MM.1S (cell line): ENCODE results near the gene ATAD5.
A peak's percentile ranks its signal among the peaks of the same experiment; 100 is the strongest.

Experiments
- DNase-seq: peaks from one replicate; pipeline ENCODE4 v3.0.0-alpha.2; 2015
- H2AFZ ChIP-seq: fragments of 300-600 bp; sonication (generic); 2 replicates; pipeline ENCODE4 v1.6.0; 2016; ENCODE audit warnings: antibody characterized with exemption, low read length
- H3F3A ChIP-seq: fragments of 300-600 bp; sonication (generic); 2 replicates; pipeline ENCODE4 v1.6.1; 2016; ENCODE audit warnings: mild to moderate bottlenecking, antibody characterized with exemption, low read length, moderate library complexity, mixed read lengths; ENCODE audit not compliant: insufficient read depth
- H3K27ac ChIP-seq: fragments of 300-600 bp; sonication (generic); 2 replicates; pipeline ENCODE4 v1.5.1; 2016; ENCODE audit warnings: mild to moderate bottlenecking, low read length
- H3K27me3 ChIP-seq: fragments of 300-600 bp; sonication (generic); replicated peaks from 2 replicates; pipeline ENCODE4 v1.6.0; 2016; ENCODE audit warnings: low read length; ENCODE audit not compliant: insufficient read depth
- H3K36me3 ChIP-seq: fragments of 300-600 bp; sonication (generic); replicated peaks from 2 replicates; pipeline ENCODE4 v1.6.1; 2016; ENCODE audit warnings: mild to moderate bottlenecking, low read length, mixed read lengths; ENCODE audit not compliant: insufficient read depth
- H3K4me1 ChIP-seq: fragments of 300-600 bp; sonication (generic); 2 replicates; pipeline ENCODE4 v1.6.1; 2016; ENCODE audit warnings: low read length, mixed read lengths
- H3K4me2 ChIP-seq: fragments of 300-600 bp; sonication (generic); 2 replicates; pipeline ENCODE4 v1.6.0; 2016; ENCODE audit warnings: low read depth, low read length
- H3K4me3 ChIP-seq: fragments of 300-600 bp; sonication (generic); 2 replicates; pipeline ENCODE4 v1.5.1; 2016; ENCODE audit warnings: low read length, mixed read lengths
- H3K79me2 ChIP-seq: fragments of 300-600 bp; sonication (generic); 2 replicates; pipeline ENCODE4 v1.6.1; 2016; ENCODE audit warnings: mixed run types, low read length, mixed read lengths
- H3K9ac ChIP-seq: fragments of 300-600 bp; sonication (generic); 2 replicates; pipeline ENCODE4 v1.6.1; 2016; ENCODE audit warnings: low read length, mixed read lengths
- H3K9me2 ChIP-seq: fragments of 300-600 bp; sonication (generic); replicated peaks from 2 replicates; pipeline ENCODE4 v1.6.1; 2016; ENCODE audit warnings: mild to moderate bottlenecking, low read length, mixed read lengths; ENCODE audit not compliant: insufficient read depth
- H3K9me3 ChIP-seq: fragments of 300-600 bp; sonication (generic); replicated peaks from 2 replicates; pipeline ENCODE4 v1.6.1; 2016; ENCODE audit warnings: mild to moderate bottlenecking, low read length, mixed read lengths; ENCODE audit not compliant: insufficient read depth
- H4K20me1 ChIP-seq: fragments of 300-600 bp; sonication (generic); 2 replicates; pipeline ENCODE4 v1.6.1; 2016; ENCODE audit warnings: mild to moderate bottlenecking, low read length, moderate library complexity, mixed read lengths; ENCODE audit not compliant: insufficient read depth
- EZH2 ChIP-seq: fragments of 300-600 bp; sonication (generic); optimal IDR thresholded peaks from 2 replicates; pipeline ENCODE3; 2017; ENCODE audit warnings: low read depth, mild to moderate bottlenecking, antibody characterized with exemption, low read length, mixed read lengths
- EZH2phosphoT487 ChIP-seq: fragments of 300-600 bp; sonication (generic); IDR thresholded peaks from 2 replicates; pipeline ENCODE4 v1.6.1; 2018; ENCODE audit warnings: antibody characterized with exemption, low read length
- TF ChIP-seq, protein P1 (sequence below): fragments of 300-600 bp; sonication (generic); IDR thresholded peaks from 2 replicates; pipeline ENCODE4 v1.5.1; 2016; ENCODE audit warnings: antibody characterized with exemption, low read length, mixed read lengths

Gene ATAD5

GRCh38 chr17:30897311-30897710 lies 65.5 kb downstream of the ATAD5 start:
- Histone ChIP-seq H3K27ac (no peak overlapping the region), H3K9me2 (no peaks in the 10 kb centered on the region), H3K4me2 (no peak overlapping the region), H3K9me3 (no peaks in the 10 kb centered on the region), H3K9ac (no peak overlapping the region), H3K4me3 (no peak overlapping the region), H4K20me1 (no peaks in the 10 kb centered on the region; the same call in 1 of the 2 replicates), H2AFZ (no peak overlapping the region), H3K27me3 (no peaks in the 10 kb centered on the region), H3K36me3 (no peaks in the 10 kb centered on the region), H3K79me2 (peaks cover 13% of the 10 kb centered on the region), H3F3A (no peaks in the 10 kb centered on the region; the same call in 1 of the 2 replicates), H3K4me1 (no peaks in the 10 kb centered on the region)
- TF ChIP-seq EZH2 (no peak), EZH2phosphoT487 (no peak)
- TF ChIP-seq, protein P1, sequence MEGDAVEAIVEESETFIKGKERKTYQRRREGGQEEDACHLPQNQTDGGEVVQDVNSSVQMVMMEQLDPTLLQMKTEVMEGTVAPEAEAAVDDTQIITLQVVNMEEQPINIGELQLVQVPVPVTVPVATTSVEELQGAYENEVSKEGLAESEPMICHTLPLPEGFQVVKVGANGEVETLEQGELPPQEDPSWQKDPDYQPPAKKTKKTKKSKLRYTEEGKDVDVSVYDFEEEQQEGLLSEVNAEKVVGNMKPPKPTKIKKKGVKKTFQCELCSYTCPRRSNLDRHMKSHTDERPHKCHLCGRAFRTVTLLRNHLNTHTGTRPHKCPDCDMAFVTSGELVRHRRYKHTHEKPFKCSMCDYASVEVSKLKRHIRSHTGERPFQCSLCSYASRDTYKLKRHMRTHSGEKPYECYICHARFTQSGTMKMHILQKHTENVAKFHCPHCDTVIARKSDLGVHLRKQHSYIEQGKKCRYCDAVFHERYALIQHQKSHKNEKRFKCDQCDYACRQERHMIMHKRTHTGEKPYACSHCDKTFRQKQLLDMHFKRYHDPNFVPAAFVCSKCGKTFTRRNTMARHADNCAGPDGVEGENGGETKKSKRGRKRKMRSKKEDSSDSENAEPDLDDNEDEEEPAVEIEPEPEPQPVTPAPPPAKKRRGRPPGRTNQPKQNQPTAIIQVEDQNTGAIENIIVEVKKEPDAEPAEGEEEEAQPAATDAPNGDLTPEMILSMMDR: no peak
- DNase-seq: no peak

GRCh38 chr17:30905742-30906100 lies 74.0 kb downstream of the ATAD5 start:
- Histone ChIP-seq H3K9ac (peak overlapping the region; percentile 81), H3K27ac (no peak overlapping the region), H3K9me2 (no peaks in the 10 kb centered on the region), H3K79me2 (peaks cover 36% of the 10 kb centered on the region), H4K20me1 (no peaks in the 10 kb centered on the region), H3F3A (peaks cover 13% of the 10 kb centered on the region), H3K4me1 (no peaks in the 10 kb centered on the region), H3K27me3 (no peaks in the 10 kb centered on the region), H3K4me2 (peak overlapping the region; percentile 76), H3K9me3 (no peaks in the 10 kb centered on the region), H2AFZ (peak overlapping the region; percentile 96), H3K36me3 (no peaks in the 10 kb centered on the region), H3K4me3 (peak overlapping the region; percentile 94)
- TF ChIP-seq, protein P1: no peak
- TF ChIP-seq EZH2 (no peak), EZH2phosphoT487 (no peak)
- DNase-seq: no peak

DNA sequence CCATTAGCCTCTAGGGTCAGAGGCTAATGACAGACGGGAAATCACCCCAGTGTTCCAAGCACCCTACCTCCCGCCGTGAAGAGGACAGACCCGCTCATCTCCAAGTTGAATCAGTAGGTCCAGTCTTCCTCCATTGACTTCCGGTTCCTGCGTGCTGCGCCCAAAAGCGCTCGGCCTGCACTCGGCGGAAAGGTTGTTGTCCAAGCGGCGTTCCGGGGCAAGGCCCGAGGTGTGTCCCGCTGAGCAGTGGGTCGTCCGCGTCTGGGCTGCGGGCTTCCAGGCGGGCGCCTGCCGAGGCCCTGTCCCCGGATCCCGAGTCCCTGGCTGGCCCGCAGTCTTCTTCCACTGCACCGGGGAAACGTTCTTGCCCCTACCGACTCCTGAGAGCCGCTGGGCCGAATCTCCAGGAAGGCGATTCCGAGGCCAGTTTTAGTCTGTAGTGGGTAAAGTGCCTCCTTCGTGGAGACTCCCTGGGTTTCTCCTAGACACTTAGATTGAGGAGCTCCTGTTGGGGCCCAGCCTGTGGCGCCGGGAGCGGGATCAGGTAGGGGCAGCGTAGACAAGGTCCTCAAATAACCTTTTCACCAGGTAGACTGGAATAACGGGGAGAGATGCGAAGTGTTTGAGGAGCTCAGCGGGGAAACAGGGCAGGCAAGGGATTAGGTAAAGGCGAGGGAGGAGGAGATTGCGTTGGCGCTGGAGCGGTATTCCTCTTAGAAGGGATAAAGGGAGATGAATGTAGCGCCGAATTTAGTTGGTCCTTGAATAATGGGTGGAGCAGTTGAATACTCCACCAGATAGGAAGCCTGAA lies 74.5 kb downstream of the ATAD5 start, which contains the start of gene TEFM:
TSS of gene TEFM (minus strand) at position 138 of the 811 bp plus-strand sequence. CDS start at position 98, 40 bp downstream.
- Histone ChIP-seq H3K36me3 (no peaks in the 10 kb centered on the region), H3K9ac (peak within 1 kb of the TSS; percentile 81), H3K9me2 (no peaks in the 10 kb centered on the region), H3K27ac (peak within 1 kb of the TSS; percentile 6; the same call in 1 of the 2 replicates), H3K4me3 (peak within 1 kb of the TSS; percentile 94), H3K79me2 (peaks cover 35% of the 10 kb centered on the region), H3F3A (peaks cover 13% of the 10 kb centered on the region), H3K27me3 (no peaks in the 10 kb centered on the region), H3K4me1 (no peaks in the 10 kb centered on the region), H2AFZ (peak within 1 kb of the TSS; percentile 96), H3K9me3 (no peaks in the 10 kb centered on the region), H4K20me1 (no peaks in the 10 kb centered on the region), H3K4me2 (peak within 1 kb of the TSS; percentile 76)
- peak; percentile 91 for DNase-seq
- TF ChIP-seq EZH2 (no peak), EZH2phosphoT487 (no peak)
- TF ChIP-seq, protein P1: no peak
